Peyer's patch (tissue), 4 donors: ENCODE data around the gene MAD1L1.

Experiments used
- POLR2A ChIP-seq, 2 donors: fragments of 450-650 bp; IDR thresholded peaks; one replicate each; pipeline ENCODE4 v1.5.1; 2017; ENCODE audit warnings: antibody characterized with exemption in 2 of 2, mild to moderate bottlenecking in 2 of 2, moderate library complexity in 2 of 2
- TF ChIP-seq, protein P1 (sequence below), 6 experiments: fragments of 450-650 bp in 4 of 6; fragments of 200-600 bp in 2 of 6; sonication (generic) in 1 of 6; IDR thresholded peaks; one replicate each; pipeline ENCODE4 v1.5.1; 2017 to 2019; ENCODE audit warnings: antibody characterized with exemption in 6 of 6, mild to moderate bottlenecking in 3 of 6, moderate library complexity in 1 of 6

DNA sequence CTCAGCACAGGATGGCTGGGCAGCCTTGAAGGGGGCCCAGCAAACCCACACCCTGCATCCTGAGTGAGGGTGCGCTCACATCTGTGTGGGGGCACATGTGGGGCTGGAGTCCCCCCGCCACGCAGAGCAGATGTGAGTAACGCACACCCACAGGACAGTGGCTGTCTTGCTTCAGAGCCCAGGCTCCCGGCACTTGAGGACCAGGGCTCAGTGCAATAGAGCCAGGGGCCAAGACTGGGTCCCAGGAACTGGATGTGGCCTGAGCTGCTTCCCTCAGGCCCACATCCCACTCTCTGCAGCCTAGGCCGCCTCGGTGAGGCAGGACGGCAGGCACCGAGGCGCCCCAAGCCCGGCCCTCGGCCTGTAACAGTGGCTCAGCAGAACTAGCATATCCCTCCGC lies 159.9 kb downstream of the MAD1L1 start:
- TF ChIP-seq, protein P1, sequence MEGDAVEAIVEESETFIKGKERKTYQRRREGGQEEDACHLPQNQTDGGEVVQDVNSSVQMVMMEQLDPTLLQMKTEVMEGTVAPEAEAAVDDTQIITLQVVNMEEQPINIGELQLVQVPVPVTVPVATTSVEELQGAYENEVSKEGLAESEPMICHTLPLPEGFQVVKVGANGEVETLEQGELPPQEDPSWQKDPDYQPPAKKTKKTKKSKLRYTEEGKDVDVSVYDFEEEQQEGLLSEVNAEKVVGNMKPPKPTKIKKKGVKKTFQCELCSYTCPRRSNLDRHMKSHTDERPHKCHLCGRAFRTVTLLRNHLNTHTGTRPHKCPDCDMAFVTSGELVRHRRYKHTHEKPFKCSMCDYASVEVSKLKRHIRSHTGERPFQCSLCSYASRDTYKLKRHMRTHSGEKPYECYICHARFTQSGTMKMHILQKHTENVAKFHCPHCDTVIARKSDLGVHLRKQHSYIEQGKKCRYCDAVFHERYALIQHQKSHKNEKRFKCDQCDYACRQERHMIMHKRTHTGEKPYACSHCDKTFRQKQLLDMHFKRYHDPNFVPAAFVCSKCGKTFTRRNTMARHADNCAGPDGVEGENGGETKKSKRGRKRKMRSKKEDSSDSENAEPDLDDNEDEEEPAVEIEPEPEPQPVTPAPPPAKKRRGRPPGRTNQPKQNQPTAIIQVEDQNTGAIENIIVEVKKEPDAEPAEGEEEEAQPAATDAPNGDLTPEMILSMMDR (IDR thresholded peaks at IDR 0.05): no peak
- no peak for TF ChIP-seq POLR2A (IDR thresholded peaks at IDR 0.05)
